B cell (primary cell): ENCODE results near the gene CCDC137. TPM values are rescaled to one million over a fixed set of nuclear protein-coding genes. Genes with fewer than 3 reads are reported as not detected.

Experiments
- ATAC-seq: fragments of 200-7000 bp; cut with Tn5 transposase; one replicate; pipeline ENCODE4 v1.10.0; 2021; ENCODE audit warnings: low read depth, mild to moderate bottlenecking, moderate number of reproducible peaks, moderate library complexity
- CTCF ChIA-PET: fragments of 350-600 bp; sonication (Branson Sonifier 250); formaldehyde crosslinking; loops from one replicate; lab custom pipeline; 2021; ENCODE audit warnings: antibody characterized with exemption, inconsistent platforms; lab: Charles Lee
- POLR2A ChIA-PET: fragments of 350-600 bp; sonication (Branson Sonifier 250); formaldehyde crosslinking; loops from one replicate; lab custom pipeline; 2021; ENCODE audit warnings: antibody characterized with exemption; lab: Charles Lee
- DNase-seq: peaks from one replicate; pipeline ENCODE4 v3.0.0; 2013
- H2AFZ ChIP-seq: 2 replicates; pipeline ENCODE4 v1.6.1; 2012; ENCODE audit warnings: mild to moderate bottlenecking, low read depth, low read length; ENCODE audit not compliant: insufficient read depth, poor library complexity, severe bottlenecking
- H3K27ac ChIP-seq, 2 donors: 1 replicate in 1 of 2; 2 replicates in 1 of 2; pipeline ENCODE4 v1.5.1; 2012 to 2013; ENCODE audit warnings: low read length in 2 of 2, mild to moderate bottlenecking in 2 of 2, moderate library complexity in 1 of 2
- H3K27me3 ChIP-seq, 4 experiments: fragments of 200-600 bp in 1 of 4; sonication (generic) in 1 of 4; replicated peaks in 1 of 4; 1 replicate in 2 of 4; 2 replicates in 2 of 4; pipeline versions ENCODE4 v1.6.1 to v1.7.0; 2013 to 2016; ENCODE audit warnings: low read length in 3 of 4, mild to moderate bottlenecking in 2 of 4, mixed read lengths in 1 of 4, moderate library complexity in 1 of 4; ENCODE audit not compliant: insufficient read depth in 4 of 4, control insufficient read depth in 3 of 4; ENCODE audit errors: control extremely low read depth in 1 of 4
- H3K36me3 ChIP-seq, 2 experiments: replicated peaks in 1 of 2; 1 replicate in 1 of 2; 2 replicates in 1 of 2; pipeline versions ENCODE4 v1.6.1 to v1.7.1; 2013; ENCODE audit warnings: low read length in 1 of 2; ENCODE audit not compliant: insufficient read depth in 2 of 2, control insufficient read depth in 1 of 2; ENCODE audit errors: control extremely low read depth in 1 of 2, extremely low read depth in 1 of 2
- H3K4me1 ChIP-seq, 2 donors: fragments of 200-600 bp in 1 of 2; sonication (generic) in 1 of 2; 1 replicate in 1 of 2; 2 replicates in 1 of 2; pipeline versions ENCODE4 v1.5.1 to v1.6.1; 2013 to 2017; ENCODE audit warnings: low read length in 2 of 2; ENCODE audit not compliant: control insufficient read depth in 2 of 2, insufficient read depth in 2 of 2
- H3K4me2 ChIP-seq: replicated peaks from 2 replicates; pipeline ENCODE3; 2012; ENCODE audit warnings: mild to moderate bottlenecking, low read depth, low read length; ENCODE audit not compliant: poor library complexity, severe bottlenecking
- H3K4me3 ChIP-seq, 5 experiments: fragments of 200-600 bp in 1 of 5; sonication (generic) in 1 of 5; 1 replicate in 3 of 5; 2 replicates in 2 of 5; pipeline versions ENCODE4 v1.5.1 to v1.7.0; 2011 to 2016; ENCODE audit warnings: low read length in 4 of 5, mild to moderate bottlenecking in 4 of 5, low read depth in 2 of 5, control low read depth in 1 of 5, moderate library complexity in 1 of 5; ENCODE audit not compliant: insufficient read depth in 1 of 5; ENCODE audit errors: control extremely low read depth in 1 of 5, extremely low read depth in 1 of 5
- H3K79me2 ChIP-seq: fragments of 200-600 bp; sonication (generic); one replicate; pipeline ENCODE4 v1.6.0; 2016; ENCODE audit warnings: low read length; ENCODE audit not compliant: control insufficient read depth, insufficient read depth
- H3K9ac ChIP-seq: fragments of 200-600 bp; sonication (generic); 2 replicates; pipeline ENCODE4 v1.6.1; 2017; ENCODE audit warnings: mild to moderate bottlenecking, low read length, moderate library complexity
- H3K9me3 ChIP-seq, 3 donors: one replicate each; pipeline versions ENCODE4 v1.6.1 to v1.7.1; 2013; ENCODE audit warnings: low read length in 2 of 3; ENCODE audit not compliant: control insufficient read depth in 2 of 3, insufficient read depth in 1 of 3; ENCODE audit errors: control extremely low read depth in 1 of 3
- H4K20me1 ChIP-seq: 2 replicates; pipeline ENCODE4 v1.6.0; 2012; ENCODE audit warnings: mild to moderate bottlenecking, low read length; ENCODE audit not compliant: insufficient read depth, control insufficient read depth, poor library complexity, severe bottlenecking
- H3K27ac Mint-ChIP-seq: one replicate; pipeline ENCODE4 v1.8.0; 2021; ENCODE audit warnings: mixed read lengths
- H3K27me3 Mint-ChIP-seq: one replicate; pipeline ENCODE4 v1.8.0; 2021; ENCODE audit warnings: mixed read lengths
- H3K4me1 Mint-ChIP-seq: one replicate; pipeline ENCODE4 v1.8.0; 2021; ENCODE audit warnings: mixed read lengths
- H3K4me3 Mint-ChIP-seq: one replicate; pipeline ENCODE4 v1.8.0; 2021; ENCODE audit warnings: mixed read lengths
- H3K9me3 Mint-ChIP-seq: one replicate; pipeline ENCODE4 v1.8.0; 2022; ENCODE audit warnings: mixed read lengths; ENCODE audit not compliant: insufficient read depth
- CTCF ChIP-seq: fragments of 200-600 bp; IDR thresholded peaks from one replicate; pipeline ENCODE4 v1.8.0; 2022; ENCODE audit warnings: antibody characterized with exemption, mild to moderate bottlenecking
- EZH2 ChIP-seq: IDR thresholded peaks from 2 replicates; pipeline ENCODE4 v1.6.1; 2012; ENCODE audit warnings: borderline replicate concordance, low read depth, mild to moderate bottlenecking, moderate library complexity, low read length; ENCODE audit not compliant: insufficient read depth, poor library complexity, severe bottlenecking
- WGBS: methylation state at CpG from one replicate; pipeline ENCODE4 v1.1.5; 2013; ENCODE audit warnings: missing lambda C conversion rate; ENCODE audit not compliant: insufficient coverage; 5-methylcytosine and 5-hydroxymethylcytosine counted together
- intact Hi-C: fragments of 100-400 bp; cut with micrococcal nuclease; formaldehyde crosslinking; loops from one replicate; pipeline ENCODE4 v1.10.0; 2022
- polyA plus RNA-seq: library from polyadenylated mRNA; depleted of rRNA; stranded (reverse); fragments of >200 nt; gene quantifications from 2 replicates; pipeline ENCODE4 v1.2.3, GENCODE V29; 2012
- total RNA-seq, 2 donors: library from RNA; stranded (reverse); fragments of 120-200 nt in 1 of 2; gene quantifications; 1 replicate in 1 of 2; 2 replicates in 1 of 2; pipeline versions ENCODE4 v1.2.3 to v1.2.4, GENCODE V29; 2013 to 2022

The CCDC137 gene
- total and polyA plus RNA-seq, 2 donors (not counting 1 experiment from before 2014, with no cell fraction given) = 18.8 to 36.0 TPM

DNA sequence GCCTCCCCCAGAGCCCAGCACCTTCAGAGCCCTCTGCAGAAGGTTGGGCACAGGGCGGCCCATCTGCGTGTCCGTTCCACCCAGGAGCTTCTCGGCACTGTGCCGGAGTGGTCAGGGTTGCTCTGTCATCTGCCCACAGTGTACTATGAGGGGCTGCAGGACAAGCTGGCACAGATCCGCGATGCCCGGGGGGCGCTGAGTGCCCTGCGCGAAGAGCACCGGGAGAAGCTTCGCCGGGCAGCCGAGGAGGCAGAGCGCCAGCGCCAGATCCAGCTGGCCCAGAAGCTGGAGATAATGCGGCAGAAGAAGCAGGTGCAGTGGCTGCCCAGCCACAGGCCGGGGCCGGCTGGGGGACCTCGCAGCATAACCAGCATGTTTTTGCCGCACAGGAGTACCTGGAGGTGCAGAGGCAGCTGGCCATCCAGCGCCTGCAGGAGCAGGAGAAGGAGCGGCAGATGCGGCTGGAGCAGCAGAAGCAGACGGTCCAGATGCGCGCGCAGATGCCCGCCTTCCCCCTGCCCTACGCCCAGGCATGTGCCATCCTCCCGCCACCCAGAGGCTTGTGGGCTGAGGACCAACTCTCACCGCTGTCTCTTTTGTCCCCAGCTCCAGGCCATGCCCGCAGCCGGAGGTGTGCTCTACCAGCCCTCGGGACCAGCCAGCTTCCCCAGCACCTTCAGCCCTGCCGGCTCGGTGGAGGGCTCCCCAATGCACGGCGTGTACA lies 29.8 kb downstream of the CCDC137 start:
- Histone ChIP-seq H3K36me3 (peaks cover 0 to 60% of the 10 kb centered on the region in 2 experiments), H2AFZ (no peak overlapping the region), H3K27ac (no peak overlapping the region), H3K79me2 (peaks cover 33% of the 10 kb centered on the region), H3K9ac (no peak overlapping the region), H3K4me1 (peaks cover 2 to 6% of the 10 kb centered on the region in 2 donors), H3K4me2 (no peak overlapping the region), H3K4me3 (no peak overlapping the region), H4K20me1 (peaks cover 42% of the 10 kb centered on the region), H3K27me3 (no peaks in the 10 kb centered on the region), H3K9me3 (no peaks in the 10 kb centered on the region)
- no peaks in the 10 kb centered on the region for H3K27me3 Mint-ChIP-seq
- ATAC-seq = no peak
- intact Hi-C loops = no loop called here
- 98% methylated on average over 40 of the region's 40 CpGs for WGBS
- no peak overlapping the region for H3K4me3 Mint-ChIP-seq
- DNase-seq = no peak
- no peaks in the 10 kb centered on the region for H3K9me3 Mint-ChIP-seq
- TF ChIP-seq EZH2 = no peak
- H3K4me1 Mint-ChIP-seq = peaks cover 5% of the 10 kb centered on the region
- no peak overlapping the region for H3K27ac Mint-ChIP-seq
- ChIA-PET POLR2A (no interaction called here), CTCF (no interaction called here)

GRCh38 chr17:81697261-81698044 lies 30.9 kb downstream of the CCDC137 start:
- ChIA-PET CTCF (no interaction called here), POLR2A (no interaction called here)
- peaks cover 43% of the 10 kb centered on the region for H4K20me1 ChIP-seq
- no peak overlapping the region for H3K9ac ChIP-seq
- no peak for TF ChIP-seq EZH2
- TF ChIP-seq CTCF = no peak
- H3K27ac ChIP-seq = no peak overlapping the region
- peaks cover 0 to 57% of the 10 kb centered on the region in 2 experiments for H3K36me3 ChIP-seq
- Mint-ChIP-seq H3K4me1 (peaks cover 14% of the 10 kb centered on the region), H3K4me3 (no peak overlapping the region), H3K9me3 (no peaks in the 10 kb centered on the region), H3K27ac (no peak overlapping the region), H3K27me3 (no peaks in the 10 kb centered on the region)
- 97% methylated on average over 20 of the region's 25 CpGs for WGBS
- H2AFZ ChIP-seq = no peak overlapping the region
- intact Hi-C loops = no loop called here
- no peak overlapping the region for H3K4me2 ChIP-seq
- H3K4me1 ChIP-seq = peaks cover 13 to 16% of the 10 kb centered on the region in 2 donors
- peaks cover 44% of the 10 kb centered on the region for H3K79me2 ChIP-seq
- ATAC-seq (no peak), DNase-seq (no peak)
- H3K27me3 ChIP-seq = no peaks in the 10 kb centered on the region
- H3K4me3 ChIP-seq = no peak overlapping the region
- H3K9me3 ChIP-seq = no peaks in the 10 kb centered on the region
